Endothelial cell of umbilical vein (primary cell): ENCODE measurements around the gene FLRT2. TPM values are rescaled to one million over a fixed set of nuclear protein-coding genes. Genes with fewer than 3 reads are reported as not detected.

Experiments used
- BruUV-seq: library from RNA; stranded (reverse); fragments of 400-500 nt; replicated peaks from 2 replicates; lab custom pipeline; 2021; lab: Mats Ljungman, UMichigan
- CTCF ChIA-PET: fragments of 300-600, 350-600 bp; sonication (Branson Sonifier 250); formaldehyde crosslinking; loops from one replicate; lab custom pipeline; 2021; ENCODE audit warnings: antibody characterized with exemption, inconsistent platforms; lab: Charles Lee
- POLR2A ChIA-PET: fragments of 300-600, 350-600 bp; sonication (Branson Sonifier 250); formaldehyde crosslinking; loops from one replicate; lab custom pipeline; 2021; ENCODE audit warnings: antibody characterized with exemption, inconsistent platforms; lab: Charles Lee
- DNase-seq: peaks from one replicate; pipeline ENCODE4 v3.0.0-alpha.2; 2011; ENCODE audit warnings: low read depth, low spot score
- FAIRE-seq: peaks from 2 replicates; lab custom pipeline; 2011; peaks lifted over from hg19 to GRCh38; lab: Jason Lieb, UNC
- H2AFZ ChIP-seq: 2 replicates; pipeline ENCODE4 v1.6.0; 2012; ENCODE audit warnings: low read depth, low read length, control low read depth, inconsistent platforms
- H3K27ac ChIP-seq: 2 replicates; pipeline ENCODE4 v1.5.1; 2011; ENCODE audit warnings: low read depth, mild to moderate bottlenecking, control low read depth, low read length, moderate library complexity; ENCODE audit not compliant: insufficient read depth
- H3K27me3 ChIP-seq, 2 experiments: 2 replicates each; pipeline versions ENCODE4 v1.6.0 to v1.6.1; 2011; ENCODE audit warnings: low read length in 2 of 2, mixed read lengths in 1 of 2; ENCODE audit not compliant: control insufficient read depth in 2 of 2, insufficient read depth in 2 of 2
- H3K36me3 ChIP-seq, 2 experiments: 2 replicates in 1 of 2; 3 replicates in 1 of 2; pipeline ENCODE4 v1.5.1; 2011; ENCODE audit warnings: low read length in 2 of 2, mild to moderate bottlenecking in 1 of 2, moderate library complexity in 1 of 2; ENCODE audit not compliant: control insufficient read depth in 2 of 2, insufficient read depth in 2 of 2; ENCODE audit errors: extremely low read depth in 1 of 2
- H3K4me1 ChIP-seq: 3 replicates; pipeline ENCODE4 v1.5.1; 2011; ENCODE audit warnings: mild to moderate bottlenecking, low read length; ENCODE audit not compliant: control insufficient read depth, insufficient read depth; ENCODE audit errors: extremely low read depth
- H3K4me2 ChIP-seq: 2 replicates; pipeline ENCODE4 v1.6.1; 2011; ENCODE audit warnings: low read length, control low read depth, mixed read lengths; ENCODE audit not compliant: insufficient read depth
- H3K4me3 ChIP-seq, 3 experiments: fragments of 200-600 bp in 1 of 3; sonication (generic), shearing (Covaris generic) in 1 of 3; replicated peaks in 1 of 3; 2 replicates each; pipeline ENCODE4 v1.5.1; 2011 to 2016; ENCODE audit warnings: control low read depth in 3 of 3, low read length in 3 of 3, mild to moderate bottlenecking in 2 of 3, inconsistent platforms in 1 of 3, low read depth in 1 of 3, moderate library complexity in 1 of 3; ENCODE audit not compliant: insufficient read depth in 1 of 3
- H3K79me2 ChIP-seq: 2 replicates; pipeline ENCODE4 v1.6.0; 2012; ENCODE audit warnings: low read length, inconsistent platforms; ENCODE audit not compliant: control insufficient read depth, insufficient read depth
- H3K9ac ChIP-seq: replicated peaks from 2 replicates; pipeline ENCODE3; 2011; ENCODE audit warnings: low read length, control low read depth; ENCODE audit not compliant: insufficient read depth; ENCODE audit errors: extremely low read depth
- H3K9me1 ChIP-seq: replicated peaks from 3 replicates; pipeline ENCODE4 v1.6.0; 2011; ENCODE audit warnings: mild to moderate bottlenecking, low read length; ENCODE audit not compliant: control insufficient read depth, insufficient read depth; ENCODE audit errors: extremely low read depth
- H3K9me3 ChIP-seq: replicated peaks from 2 replicates; pipeline ENCODE4 v1.5.1; 2012; ENCODE audit warnings: low read length, inconsistent platforms; ENCODE audit not compliant: control insufficient read depth, insufficient read depth
- H4K20me1 ChIP-seq: replicated peaks from 2 replicates; pipeline ENCODE3; 2011; ENCODE audit warnings: mild to moderate bottlenecking, low read length; ENCODE audit not compliant: control insufficient read depth, insufficient read depth; ENCODE audit errors: extremely low read depth
- CTCF ChIP-seq, 2 donors: IDR thresholded peaks; 1 replicate in 1 of 2; 2 replicates in 1 of 2; pipeline ENCODE4 v1.5.1; 2011; ENCODE audit warnings: low read length in 2 of 2, mild to moderate bottlenecking in 2 of 2, moderate library complexity in 2 of 2, control low read depth in 1 of 2, inconsistent platforms in 1 of 2, low read depth in 1 of 2; ENCODE audit not compliant: insufficient read depth in 1 of 2; ENCODE audit errors: extremely low read depth in 1 of 2
- EZH2 ChIP-seq: IDR thresholded peaks from 2 replicates; pipeline ENCODE4 v1.6.1; 2012; ENCODE audit warnings: borderline replicate concordance, low read depth, mild to moderate bottlenecking, moderate library complexity, low read length, inconsistent platforms; ENCODE audit not compliant: severe bottlenecking
- FOS ChIP-seq: IDR thresholded peaks from 2 replicates; pipeline ENCODE4 v1.6.1; 2011; ENCODE audit warnings: mild to moderate bottlenecking, low read length, moderate library complexity, borderline replicate concordance; ENCODE audit not compliant: insufficient read depth
- GATA2 ChIP-seq: IDR thresholded peaks from 2 replicates; pipeline ENCODE4 v1.7.0; 2011; ENCODE audit warnings: low read depth, mild to moderate bottlenecking, moderate library complexity, mixed read lengths, low read length; ENCODE audit not compliant: insufficient read length, insufficient read depth
- MAX ChIP-seq: IDR thresholded peaks from 2 replicates; pipeline ENCODE4 v1.6.1; 2011; ENCODE audit not compliant: insufficient read depth, insufficient read length
- MYC ChIP-seq: IDR thresholded peaks from one replicate; pipeline ENCODE4 v1.6.1; 2011; ENCODE audit warnings: mild to moderate bottlenecking, low read depth, low read length
- POLR2A ChIP-seq: IDR thresholded peaks from 2 replicates; pipeline ENCODE4 v1.6.1; 2012; ENCODE audit warnings: low read depth, mild to moderate bottlenecking, control low read depth, low read length
- POLR2AphosphoS5 ChIP-seq: IDR thresholded peaks from 2 replicates; pipeline ENCODE4 v1.6.1; 2012; ENCODE audit warnings: low read depth, mild to moderate bottlenecking, control low read depth, low read length, moderate library complexity; ENCODE audit not compliant: insufficient read depth
- dilution Hi-C: fragments of 300-500 bp; cut with MboI; formaldehyde crosslinking; loops from one replicate; pipeline ENCODE4 v1.15.0; 2019; ENCODE audit warnings: low sequenced_read_pairs; ENCODE audit not compliant: extremely low pct_ligation_motif_present
- intact Hi-C: fragments of 100-400 bp; cut with micrococcal nuclease; formaldehyde crosslinking; loops from one replicate; pipeline ENCODE4 v1.10.0; 2022
- polyA plus RNA-seq, 4 experiments: library from polyadenylated mRNA; depleted of rRNA in 3 of 4; stranded (reverse) in 3 of 4; unstranded in 1 of 4; fragments of >200 nt; gene quantifications; 2 replicates each; pipeline versions ENCODE4 v1.2.1 to v1.2.3, GENCODE V29; 2011 to 2012; ENCODE audit warnings: missing spikeins in 1 of 4
- total RNA-seq: library from RNA; stranded (reverse); gene quantifications from 2 replicates; pipeline ENCODE4 v1.2.3, GENCODE V29; 2021

FLRT2 gene
- total and polyA plus RNA-seq, 2 donors (not counting 3 experiments of a cell fraction or from before 2014, with no cell fraction given): 202 to 229 TPM

- Histone ChIP-seq H3K9ac (no peak overlapping the region), H3K36me3 (peaks cover 22 to 23% of the 10 kb centered on the region in 2 experiments), H3K27me3 (no peaks in the 10 kb centered on the region), H3K4me3 (no peak overlapping the region), H3K79me2 (peaks cover 10% of the 10 kb centered on the region), H4K20me1 (peaks cover 6% of the 10 kb centered on the region), H3K9me3 (no peaks in the 10 kb centered on the region), H3K9me1 (no peaks in the 10 kb centered on the region), H3K4me2 (no peak overlapping the region), H3K27ac (no peak overlapping the region), H3K4me1 (peaks cover 3% of the 10 kb centered on the region), H2AFZ (no peak overlapping the region)
- intact Hi-C loops (no loop called here), dilution Hi-C loops (no loop called here)
- no peak for TF ChIP-seq MYC
- TF ChIP-seq POLR2AphosphoS5: no peak
- no peak for TF ChIP-seq POLR2A
- no peak for TF ChIP-seq MAX
- no peak for TF ChIP-seq EZH2
- TF ChIP-seq GATA2: no peak
- no peak for TF ChIP-seq FOS
- TF ChIP-seq CTCF (IDR thresholded peaks at IDR 0.05; ENCODE audit: extremely low read depth in 1 of 2, insufficient read depth in 1 of 2, low read depth in 1 of 2, low read length in 2 of 2): no peak
- no peak for FAIRE-seq
- CTCF ChIA-PET: no interaction called here
- DNase-seq: no peak
- POLR2A ChIA-PET: no interaction called here
- BruUV-seq: no TSS peak
Observed at GRCh38 chr14:85554106-85554505, 24.2 kb downstream of the FLRT2 start.
